ENCODE data around the gene THOC2. TPM values are rescaled to one million over a fixed set of nuclear protein-coding genes. Genes with fewer than 3 reads are reported as not detected.
"Not testable (repeated sequence)": the region's sequence is repeated elsewhere in the genome, so short reads cannot be mapped to it uniquely, and the experiment has no call there.

THOC2 gene
- total RNA-seq, 2 donors from 2014 or later, result 25.6 to 28.6 TPM

DNA sequence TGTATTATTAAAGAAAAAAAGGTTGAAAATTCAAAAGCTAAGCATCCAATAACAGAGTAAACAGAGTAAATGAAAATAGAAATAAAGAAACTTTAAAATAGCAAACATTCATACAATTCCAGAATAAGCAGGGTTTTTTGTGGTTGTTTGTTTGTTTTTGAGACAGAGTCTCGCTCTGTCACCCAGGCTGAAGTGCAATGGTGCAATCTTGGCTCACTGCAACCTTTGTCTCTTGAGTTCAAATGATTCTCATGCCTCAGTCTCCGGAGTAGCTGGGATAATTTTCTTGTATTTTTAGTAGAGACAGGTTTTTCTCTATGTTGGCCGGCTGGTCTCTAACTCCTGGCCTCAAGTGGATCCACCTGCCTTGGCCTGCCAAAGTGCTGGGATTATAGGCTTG is 6.6 kb upstream of the THOC2 start:
- no peak for DNase-seq (ENCODE audit: low spot score)
- H3K4me1 ChIP-seq, result no peaks in the 10 kb centered on the region
- TF ChIP-seq, protein P1, sequence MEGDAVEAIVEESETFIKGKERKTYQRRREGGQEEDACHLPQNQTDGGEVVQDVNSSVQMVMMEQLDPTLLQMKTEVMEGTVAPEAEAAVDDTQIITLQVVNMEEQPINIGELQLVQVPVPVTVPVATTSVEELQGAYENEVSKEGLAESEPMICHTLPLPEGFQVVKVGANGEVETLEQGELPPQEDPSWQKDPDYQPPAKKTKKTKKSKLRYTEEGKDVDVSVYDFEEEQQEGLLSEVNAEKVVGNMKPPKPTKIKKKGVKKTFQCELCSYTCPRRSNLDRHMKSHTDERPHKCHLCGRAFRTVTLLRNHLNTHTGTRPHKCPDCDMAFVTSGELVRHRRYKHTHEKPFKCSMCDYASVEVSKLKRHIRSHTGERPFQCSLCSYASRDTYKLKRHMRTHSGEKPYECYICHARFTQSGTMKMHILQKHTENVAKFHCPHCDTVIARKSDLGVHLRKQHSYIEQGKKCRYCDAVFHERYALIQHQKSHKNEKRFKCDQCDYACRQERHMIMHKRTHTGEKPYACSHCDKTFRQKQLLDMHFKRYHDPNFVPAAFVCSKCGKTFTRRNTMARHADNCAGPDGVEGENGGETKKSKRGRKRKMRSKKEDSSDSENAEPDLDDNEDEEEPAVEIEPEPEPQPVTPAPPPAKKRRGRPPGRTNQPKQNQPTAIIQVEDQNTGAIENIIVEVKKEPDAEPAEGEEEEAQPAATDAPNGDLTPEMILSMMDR (IDR thresholded peaks at IDR 0.05), result no peak
- H3K27ac ChIP-seq, result no peak overlapping the region
- H3K9me3 ChIP-seq, result no peaks in the 10 kb centered on the region
- no peaks in the 10 kb centered on the region for H3K27me3 ChIP-seq
- H3K36me3 ChIP-seq, result no peaks in the 10 kb centered on the region
- no peak overlapping the region for H3K4me3 ChIP-seq

DNA sequence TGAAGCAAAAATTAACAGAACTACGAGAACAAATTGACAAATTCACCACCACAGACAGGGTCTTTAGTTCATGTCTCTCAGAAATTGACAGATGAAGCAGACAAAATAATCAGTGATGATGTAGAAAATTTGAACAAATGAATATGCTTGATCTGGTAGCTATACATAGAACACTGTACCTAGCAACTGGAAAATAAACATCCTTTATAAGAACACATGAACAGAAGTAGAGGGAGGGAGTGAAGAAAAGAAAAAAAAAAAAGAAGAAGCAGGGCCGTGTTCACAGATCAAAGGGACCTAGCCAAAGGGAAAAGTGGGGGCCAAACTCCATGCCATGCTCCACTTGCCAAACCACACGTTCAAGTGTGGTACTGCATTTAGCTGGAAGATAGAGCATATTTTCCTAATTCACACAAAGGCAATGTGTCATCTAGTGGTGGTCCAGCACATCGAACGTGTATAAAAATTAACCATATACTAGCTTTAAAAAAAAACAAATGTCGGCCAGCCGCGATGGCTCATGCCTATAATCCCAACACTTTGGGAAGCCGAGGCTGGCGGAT is 5.6 kb upstream of the THOC2 start:
- Histone ChIP-seq H3K4me1 (no peaks in the 10 kb centered on the region), H3K9me3 (no peaks in the 10 kb centered on the region), H3K27me3 (no peaks in the 10 kb centered on the region), H3K4me3 (no peak overlapping the region), H3K27ac (no peak overlapping the region), H3K36me3 (no peaks in the 10 kb centered on the region)
- no peak for DNase-seq (ENCODE audit: low spot score)
- TF ChIP-seq, protein P1 (IDR thresholded peaks at IDR 0.05), result no peak

DNA sequence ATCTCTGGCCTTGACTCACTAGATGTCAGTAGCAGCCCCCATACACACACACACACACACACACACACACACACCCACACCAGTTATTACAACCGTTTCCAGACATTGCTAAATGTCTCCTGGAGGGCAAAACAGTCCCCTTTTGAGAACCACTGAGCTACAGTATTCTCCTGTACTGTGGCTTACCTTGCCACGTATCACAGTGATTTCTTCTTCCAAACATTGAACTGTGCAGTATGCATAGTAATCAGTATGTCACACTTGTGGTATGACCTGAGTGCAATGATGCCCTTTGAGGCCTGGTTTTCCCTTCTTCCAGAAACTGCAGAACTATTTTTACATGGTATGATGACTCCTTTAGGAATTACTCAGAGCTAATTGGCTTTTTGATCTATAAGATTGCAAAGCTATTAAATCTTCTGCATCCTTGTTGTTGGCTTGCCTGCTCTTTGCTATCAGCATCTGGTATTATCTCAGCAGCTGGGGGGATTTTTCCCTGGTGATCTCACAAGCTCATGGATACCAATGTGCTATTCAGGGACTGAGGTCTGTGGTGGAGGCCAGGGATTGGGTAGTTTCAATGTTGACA is 3.6 kb upstream of the THOC2 start:
- DNase-seq (ENCODE audit: low spot score), result no peak
- Histone ChIP-seq H3K9me3 (no peaks in the 10 kb centered on the region), H3K36me3 (no peaks in the 10 kb centered on the region), H3K4me1 (peaks cover 0 to 5% of the 10 kb centered on the region in 2 donors), H3K27me3 (no peaks in the 10 kb centered on the region), H3K27ac (no peak overlapping the region), H3K4me3 (no peak overlapping the region)
- TF ChIP-seq, protein P1 (IDR thresholded peaks at IDR 0.05), result no peak

DNA sequence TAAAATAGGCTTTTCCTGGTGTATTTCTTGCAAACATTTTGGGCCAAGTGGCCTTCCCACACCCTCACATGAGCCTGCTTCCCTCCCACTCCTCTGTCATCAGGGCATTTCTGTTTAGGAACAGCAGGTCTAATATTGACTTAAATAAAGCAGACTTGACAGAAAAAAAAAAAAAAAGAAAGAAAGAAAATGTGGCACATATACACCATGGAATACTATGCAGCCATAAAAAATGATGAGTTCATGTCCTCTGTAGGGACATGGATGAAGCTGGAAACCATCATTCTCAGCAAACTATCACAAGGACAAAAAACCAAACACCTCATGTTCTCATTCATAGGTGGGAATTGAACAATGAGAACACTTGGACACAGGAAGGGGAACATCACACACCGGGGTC is 2.3 kb upstream of the THOC2 start:
- not testable (repeated sequence) for H3K4me3 ChIP-seq; H3K27ac ChIP-seq; DNase-seq (ENCODE audit: low spot score); H3K27me3 ChIP-seq; H3K4me1 ChIP-seq; H3K9me3 ChIP-seq; H3K36me3 ChIP-seq

DNA sequence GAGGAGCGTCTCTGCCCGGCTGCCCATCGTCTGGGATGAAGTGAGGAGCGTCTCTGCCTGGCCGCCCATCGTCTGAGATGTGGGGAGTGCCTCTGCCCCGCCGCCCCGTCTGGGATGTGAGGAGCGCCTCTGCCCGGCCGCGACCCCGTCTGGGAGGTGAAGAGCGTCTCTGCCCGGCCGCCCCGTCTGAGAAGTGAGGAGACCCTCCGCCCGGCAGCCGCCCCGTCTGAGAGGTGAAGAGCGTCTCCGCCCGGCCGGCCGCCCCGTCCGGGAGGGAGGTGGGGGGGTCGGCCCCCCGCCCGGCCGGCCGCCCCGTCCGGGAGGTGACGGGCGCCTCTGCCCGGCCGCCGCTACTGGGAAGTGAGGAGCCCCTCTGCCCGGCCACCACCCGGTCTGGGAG is 1.2 kb upstream of the THOC2 start:
- H3K27ac ChIP-seq; H3K9me3 ChIP-seq; H3K4me1 ChIP-seq; H3K4me3 ChIP-seq; H3K36me3 ChIP-seq; DNase-seq (ENCODE audit: low spot score); H3K27me3 ChIP-seq: not testable (repeated sequence)

DNA sequence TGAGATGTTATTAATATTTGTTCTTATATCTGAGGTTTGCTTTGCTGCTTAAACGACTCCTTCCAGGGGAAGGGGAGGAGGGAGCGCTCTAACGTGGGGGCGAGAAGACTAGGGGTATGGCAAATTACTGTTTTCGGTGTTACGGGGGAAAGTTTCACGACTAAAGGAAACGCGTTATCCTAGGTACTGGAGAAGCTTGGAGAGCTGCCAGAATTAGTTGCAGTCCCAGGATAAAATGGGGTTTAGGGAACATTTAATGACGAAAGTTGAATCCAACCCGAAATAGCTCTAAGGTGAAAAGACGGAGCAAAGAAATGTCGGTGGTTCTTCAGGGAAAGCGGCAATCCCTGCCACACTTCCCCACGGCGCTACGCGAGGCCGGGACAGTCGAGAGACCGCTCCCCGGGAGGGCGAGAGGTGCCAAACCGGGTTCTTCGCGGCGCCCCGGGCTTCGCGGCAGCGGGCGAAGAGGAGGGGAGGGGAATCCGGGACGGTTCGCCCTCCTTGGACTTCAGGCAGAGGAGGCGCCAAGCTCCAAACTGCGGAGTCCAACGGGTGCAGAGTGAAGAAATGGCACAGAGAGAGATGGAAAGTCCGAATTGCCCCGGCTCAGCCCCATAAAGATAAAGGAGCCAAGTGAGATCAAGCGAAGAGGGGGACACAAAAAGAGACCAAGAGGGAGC is 724 bp downstream of the THOC2 start:
- Histone ChIP-seq H3K9me3 (no peaks in the 10 kb centered on the region), H3K4me3 (peak overlapping the region; percentile 56 to 69), H3K27ac (peak overlapping the region; percentile 62 to 77), H3K4me1 (peaks cover 0 to 9% of the 10 kb centered on the region in 2 donors), H3K36me3 (no peaks in the 10 kb centered on the region), H3K27me3 (no peaks in the 10 kb centered on the region)
- no peak for DNase-seq (ENCODE audit: low spot score)
- TF ChIP-seq, protein P1 (IDR thresholded peaks at IDR 0.05), result no peak
